Liver (tissue), 9 donors: ENCODE results near the gene CPNE5. TPM values are rescaled to one million over a fixed set of nuclear protein-coding genes. Genes with fewer than 3 reads are reported as not detected.

Source experiments
- DNase-seq: peaks from one replicate; pipeline ENCODE4 v3.0.0-alpha.2; 2017; ENCODE audit warnings: low spot score
- H3K27ac ChIP-seq, 2 donors: one replicate each; pipeline ENCODE4 v1.7.0; 2013; ENCODE audit warnings: inconsistent platforms in 2 of 2, low read length in 2 of 2, control low read depth in 1 of 2, low read depth in 1 of 2, mild to moderate bottlenecking in 1 of 2
- H3K27me3 ChIP-seq, 4 donors: one replicate each; pipeline versions ENCODE4 v1.6.1 to v1.7.0; 2013; ENCODE audit warnings: low read length in 3 of 4, inconsistent platforms in 1 of 4, mild to moderate bottlenecking in 1 of 4, moderate library complexity in 1 of 4; ENCODE audit not compliant: control insufficient read depth in 4 of 4, insufficient read depth in 4 of 4
- H3K36me3 ChIP-seq, 4 donors: one replicate each; pipeline versions ENCODE4 v1.6.1 to v1.7.0; 2013; ENCODE audit warnings: low read length in 3 of 4, mild to moderate bottlenecking in 3 of 4, low read depth in 1 of 4, moderate library complexity in 1 of 4; ENCODE audit not compliant: control insufficient read depth in 4 of 4, insufficient read depth in 3 of 4
- H3K4me1 ChIP-seq, 4 donors: one replicate each; pipeline versions ENCODE4 v1.6.1 to v1.7.0; 2013; ENCODE audit warnings: low read length in 3 of 4, mild to moderate bottlenecking in 3 of 4, moderate library complexity in 1 of 4; ENCODE audit not compliant: control insufficient read depth in 4 of 4, insufficient read depth in 4 of 4
- H3K4me3 ChIP-seq, 3 donors: one replicate each; pipeline versions ENCODE4 v1.6.1 to v1.7.0; 2013; ENCODE audit warnings: low read length in 3 of 3, control low read depth in 1 of 3, low read depth in 1 of 3, mild to moderate bottlenecking in 1 of 3
- H3K9ac ChIP-seq, 2 donors: one replicate each; pipeline ENCODE4 v1.7.0; 2013; ENCODE audit warnings: low read length in 2 of 2, mild to moderate bottlenecking in 2 of 2, moderate library complexity in 2 of 2, control low read depth in 1 of 2, low read depth in 1 of 2
- H3K9me3 ChIP-seq, 4 donors: one replicate each; pipeline versions ENCODE4 v1.6.1 to v1.7.0; 2013; ENCODE audit warnings: low read length in 3 of 4; ENCODE audit not compliant: control insufficient read depth in 4 of 4
- EGR1 ChIP-seq, 2 donors: IDR thresholded peaks; 2 replicates each; pipeline ENCODE4 v1.6.1; 2016 to 2018; ENCODE audit warnings: antibody characterized with exemption in 2 of 2, low read depth in 2 of 2
- FOXA1 ChIP-seq: IDR thresholded peaks from 2 replicates; pipeline ENCODE4 v1.6.1; 2016; ENCODE audit warnings: antibody characterized with exemption
- GABPA ChIP-seq, 2 donors: IDR thresholded peaks in 1 of 2; conservative IDR thresholded peaks in 1 of 2; 2 replicates each; pipeline ENCODE4 v1.6.1; 2016; ENCODE audit warnings: antibody characterized with exemption in 2 of 2, mild to moderate bottlenecking in 1 of 2, moderate library complexity in 1 of 2
- HNF4A ChIP-seq, 2 donors: conservative IDR thresholded peaks; 2 replicates each; pipeline ENCODE4 v1.6.1; 2016; ENCODE audit warnings: antibody characterized with exemption in 2 of 2, mild to moderate bottlenecking in 2 of 2
- HNF4G ChIP-seq: IDR thresholded peaks from 2 replicates; pipeline ENCODE4 v1.6.1; 2016; ENCODE audit warnings: antibody characterized with exemption
- NR2F2 ChIP-seq: IDR thresholded peaks from 2 replicates; pipeline ENCODE4 v1.6.1; 2016; ENCODE audit warnings: antibody characterized with exemption
- RAD21 ChIP-seq, 2 donors: IDR thresholded peaks; 2 replicates each; pipeline ENCODE4 v1.6.1; 2016; ENCODE audit warnings: antibody characterized with exemption in 2 of 2, mild to moderate bottlenecking in 2 of 2
- RXRA ChIP-seq, 2 donors: IDR thresholded peaks; 2 replicates each; pipeline ENCODE4 v1.6.1; 2017 to 2018; ENCODE audit warnings: antibody characterized with exemption in 2 of 2, mild to moderate bottlenecking in 1 of 2
- SP1 ChIP-seq: IDR thresholded peaks from 2 replicates; pipeline ENCODE4 v1.6.1; 2018; ENCODE audit warnings: antibody characterized with exemption, mild to moderate bottlenecking
- TAF1 ChIP-seq: conservative IDR thresholded peaks from 2 replicates; pipeline ENCODE4 v1.6.1; 2016; ENCODE audit warnings: antibody characterized with exemption, mild to moderate bottlenecking
- YY1 ChIP-seq: IDR thresholded peaks from 2 replicates; pipeline ENCODE4 v1.6.1; 2016; ENCODE audit warnings: antibody characterized with exemption, mild to moderate bottlenecking
- ZBTB33 ChIP-seq: IDR thresholded peaks from 2 replicates; pipeline ENCODE4 v1.6.1; 2016; ENCODE audit warnings: antibody characterized with exemption
- WGBS: extraction: QIAGEN DNeasy Blood & Tissue Kit; methylation state at CpG from one replicate; pipeline ENCODE4 v1.1.7; 2013; 5-methylcytosine and 5-hydroxymethylcytosine counted together
- polyA plus RNA-seq, 2 donors: library from polyadenylated mRNA; stranded (reverse) in 1 of 2; unstranded in 1 of 2; fragments of 200-250 nt in 1 of 2; fragments of >200 nt in 1 of 2; fragmentation: Nextera tagmentation in 1 of 2; extraction: Ambion mirVana in 1 of 2; gene quantifications; one replicate each; pipeline versions ENCODE4 v1.2.1 to v1.2.3, GENCODE V29; 2013 to 2015
- total RNA-seq, 2 donors: library from RNA; depleted of rRNA; stranded (reverse); fragments of >200 nt; gene quantifications; one replicate each; pipeline ENCODE4 v1.2.3, GENCODE V29; 2014
- TF ChIP-seq, protein P1 (sequence below): IDR thresholded peaks from 2 replicates; pipeline ENCODE4 v1.6.1; 2016; ENCODE audit warnings: antibody characterized with exemption
- TF ChIP-seq, protein P2 (sequence below): IDR thresholded peaks from 2 replicates; pipeline ENCODE4 v1.6.1; 2016; ENCODE audit warnings: antibody characterized with exemption, mild to moderate bottlenecking
- TF ChIP-seq, protein P3 (sequence below): fragments of 150-350 bp; IDR thresholded peaks from 2 replicates; pipeline ENCODE4 v1.5.1; 2017; ENCODE audit warnings: improper control_type of control experiment, low read depth, low read length; ENCODE audit not compliant: missing input control
- TF ChIP-seq, protein P4 (sequence below): IDR thresholded peaks from 2 replicates; pipeline ENCODE4 v1.6.1; 2016; ENCODE audit warnings: antibody characterized with exemption
- donor health status: healthy.
- donor health status: healthy.
- donor health status: healthy.
- donor health status: healthy.
- donor health status: healthy.

The CPNE5 gene
- total and polyA plus RNA-seq, 4 donors, result 0.24 to 1.1 (median 0.44) TPM

GRCh38 chr6:36797055-36797454 is 42.2 kb downstream of the CPNE5 start:
- Histone ChIP-seq H3K27me3 (no peaks in the 10 kb centered on the region), H3K27ac (no peak overlapping the region), H3K36me3 (no peaks in the 10 kb centered on the region), H3K4me1 (no peaks in the 10 kb centered on the region), H3K4me3 (no peak overlapping the region), H3K9me3 (no peaks in the 10 kb centered on the region), H3K9ac (no peak overlapping the region)
- TF ChIP-seq HNF4G (no peak), RXRA (IDR thresholded peaks at IDR 0.05) (peak; percentile 20 to 60), HNF4A (conservative IDR thresholded peaks at IDR 0.05) (peak in 1 of 2 donors; percentile 20), YY1 (no peak), EGR1 (IDR thresholded peaks at IDR 0.05; ENCODE audit: low read depth in 2 of 2) (no peak)
- TF ChIP-seq, protein P1, sequence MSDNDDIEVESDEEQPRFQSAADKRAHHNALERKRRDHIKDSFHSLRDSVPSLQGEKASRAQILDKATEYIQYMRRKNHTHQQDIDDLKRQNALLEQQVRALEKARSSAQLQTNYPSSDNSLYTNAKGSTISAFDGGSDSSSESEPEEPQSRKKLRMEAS, result no peak
- DNase-seq, result no peak
- WGBS, result 48% methylated on average over 12 of the region's 12 CpGs

DNA sequence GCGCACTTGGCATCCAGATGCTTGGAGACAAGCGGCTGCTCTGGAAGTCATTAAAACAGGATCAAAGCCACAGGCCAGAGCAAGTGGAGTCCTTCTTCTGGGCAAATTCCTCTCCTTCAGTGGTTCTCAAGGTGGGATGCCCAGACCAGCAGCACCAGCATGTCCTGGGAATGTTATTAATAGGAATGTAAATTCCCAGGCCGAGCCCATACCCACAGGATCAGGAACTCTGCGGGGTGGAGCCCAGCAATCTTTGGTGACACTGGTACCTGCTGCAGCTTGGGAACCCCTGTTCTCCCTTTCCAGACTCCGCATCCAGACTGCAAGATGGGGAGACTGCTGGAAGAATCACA is 44.6 kb downstream of the CPNE5 start:
- no peak for DNase-seq
- H3K27ac ChIP-seq, result no peak overlapping the region
- no peaks in the 10 kb centered on the region for H3K9me3 ChIP-seq
- TF ChIP-seq, protein P2, sequence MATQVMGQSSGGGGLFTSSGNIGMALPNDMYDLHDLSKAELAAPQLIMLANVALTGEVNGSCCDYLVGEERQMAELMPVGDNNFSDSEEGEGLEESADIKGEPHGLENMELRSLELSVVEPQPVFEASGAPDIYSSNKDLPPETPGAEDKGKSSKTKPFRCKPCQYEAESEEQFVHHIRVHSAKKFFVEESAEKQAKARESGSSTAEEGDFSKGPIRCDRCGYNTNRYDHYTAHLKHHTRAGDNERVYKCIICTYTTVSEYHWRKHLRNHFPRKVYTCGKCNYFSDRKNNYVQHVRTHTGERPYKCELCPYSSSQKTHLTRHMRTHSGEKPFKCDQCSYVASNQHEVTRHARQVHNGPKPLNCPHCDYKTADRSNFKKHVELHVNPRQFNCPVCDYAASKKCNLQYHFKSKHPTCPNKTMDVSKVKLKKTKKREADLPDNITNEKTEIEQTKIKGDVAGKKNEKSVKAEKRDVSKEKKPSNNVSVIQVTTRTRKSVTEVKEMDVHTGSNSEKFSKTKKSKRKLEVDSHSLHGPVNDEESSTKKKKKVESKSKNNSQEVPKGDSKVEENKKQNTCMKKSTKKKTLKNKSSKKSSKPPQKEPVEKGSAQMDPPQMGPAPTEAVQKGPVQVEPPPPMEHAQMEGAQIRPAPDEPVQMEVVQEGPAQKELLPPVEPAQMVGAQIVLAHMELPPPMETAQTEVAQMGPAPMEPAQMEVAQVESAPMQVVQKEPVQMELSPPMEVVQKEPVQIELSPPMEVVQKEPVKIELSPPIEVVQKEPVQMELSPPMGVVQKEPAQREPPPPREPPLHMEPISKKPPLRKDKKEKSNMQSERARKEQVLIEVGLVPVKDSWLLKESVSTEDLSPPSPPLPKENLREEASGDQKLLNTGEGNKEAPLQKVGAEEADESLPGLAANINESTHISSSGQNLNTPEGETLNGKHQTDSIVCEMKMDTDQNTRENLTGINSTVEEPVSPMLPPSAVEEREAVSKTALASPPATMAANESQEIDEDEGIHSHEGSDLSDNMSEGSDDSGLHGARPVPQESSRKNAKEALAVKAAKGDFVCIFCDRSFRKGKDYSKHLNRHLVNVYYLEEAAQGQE, result no peak
- TF ChIP-seq GABPA (IDR thresholded peaks at IDR 0.05 in 1 of 2, conservative IDR thresholded peaks at IDR 0.05 in 1 of 2), result no peak
- TF ChIP-seq, protein P3, sequence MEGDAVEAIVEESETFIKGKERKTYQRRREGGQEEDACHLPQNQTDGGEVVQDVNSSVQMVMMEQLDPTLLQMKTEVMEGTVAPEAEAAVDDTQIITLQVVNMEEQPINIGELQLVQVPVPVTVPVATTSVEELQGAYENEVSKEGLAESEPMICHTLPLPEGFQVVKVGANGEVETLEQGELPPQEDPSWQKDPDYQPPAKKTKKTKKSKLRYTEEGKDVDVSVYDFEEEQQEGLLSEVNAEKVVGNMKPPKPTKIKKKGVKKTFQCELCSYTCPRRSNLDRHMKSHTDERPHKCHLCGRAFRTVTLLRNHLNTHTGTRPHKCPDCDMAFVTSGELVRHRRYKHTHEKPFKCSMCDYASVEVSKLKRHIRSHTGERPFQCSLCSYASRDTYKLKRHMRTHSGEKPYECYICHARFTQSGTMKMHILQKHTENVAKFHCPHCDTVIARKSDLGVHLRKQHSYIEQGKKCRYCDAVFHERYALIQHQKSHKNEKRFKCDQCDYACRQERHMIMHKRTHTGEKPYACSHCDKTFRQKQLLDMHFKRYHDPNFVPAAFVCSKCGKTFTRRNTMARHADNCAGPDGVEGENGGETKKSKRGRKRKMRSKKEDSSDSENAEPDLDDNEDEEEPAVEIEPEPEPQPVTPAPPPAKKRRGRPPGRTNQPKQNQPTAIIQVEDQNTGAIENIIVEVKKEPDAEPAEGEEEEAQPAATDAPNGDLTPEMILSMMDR, result no peak
- no peak for TF ChIP-seq YY1
- TF ChIP-seq HNF4A (conservative IDR thresholded peaks at IDR 0.05), result no peak
- TF ChIP-seq NR2F2, result no peak
- TF ChIP-seq, protein P4, sequence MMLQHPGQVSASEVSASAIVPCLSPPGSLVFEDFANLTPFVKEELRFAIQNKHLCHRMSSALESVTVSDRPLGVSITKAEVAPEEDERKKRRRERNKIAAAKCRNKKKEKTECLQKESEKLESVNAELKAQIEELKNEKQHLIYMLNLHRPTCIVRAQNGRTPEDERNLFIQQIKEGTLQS, result no peak
- no peak for TF ChIP-seq TAF1
- TF ChIP-seq SP1, result no peak
- TF ChIP-seq HNF4G, result no peak
- TF ChIP-seq EGR1 (IDR thresholded peaks at IDR 0.05; ENCODE audit: low read depth in 2 of 2), result no peak
- TF ChIP-seq RAD21 (IDR thresholded peaks at IDR 0.05), result no peak
- no peak for TF ChIP-seq FOXA1
- no peak for TF ChIP-seq ZBTB33
- no peak for TF ChIP-seq RXRA (IDR thresholded peaks at IDR 0.05)
- TF ChIP-seq, protein P1, result no peak
- WGBS, result 94% methylated on average over 5 of the region's 5 CpGs
- H3K4me1 ChIP-seq, result no peaks in the 10 kb centered on the region
- H3K9ac ChIP-seq, result no peak overlapping the region
- H3K4me3 ChIP-seq, result no peak overlapping the region
- H3K27me3 ChIP-seq, result no peaks in the 10 kb centered on the region
- H3K36me3 ChIP-seq, result no peaks in the 10 kb centered on the region
